Right atrium auricular region (tissue), 2 donors: ENCODE measurements around the gene MORN3. TPM values are rescaled to one million over a fixed set of nuclear protein-coding genes. Genes with fewer than 3 reads are reported as not detected.

ENCODE experiments used
- DNase-seq: peaks from one replicate; pipeline ENCODE4 v3.0.0-alpha.2; 2019; ENCODE audit warnings: low spot score
- H3K27ac ChIP-seq, 2 donors: fragments of 200-600 bp; sonication (generic); 1 replicate in 1 of 2; 2 replicates in 1 of 2; pipeline ENCODE4 v1.5.1; 2016 to 2019
- H3K27me3 ChIP-seq, 2 donors: fragments of 200-600 bp; sonication (generic); one replicate each; pipeline versions ENCODE4 v1.5.1 to v1.6.0; 2017 to 2019
- H3K36me3 ChIP-seq: fragments of 200-600 bp; sonication (generic); one replicate; pipeline ENCODE4 v1.5.1; 2016
- H3K4me1 ChIP-seq, 2 donors: fragments of 200-600 bp; sonication (generic); one replicate each; pipeline versions ENCODE4 v1.5.1 to v1.6.0; 2017 to 2019
- H3K4me3 ChIP-seq, 2 donors: fragments of 200-600 bp; sonication (generic); 1 replicate in 1 of 2; 2 replicates in 1 of 2; pipeline ENCODE4 v1.5.1; 2017 to 2019; ENCODE audit warnings: mild to moderate bottlenecking in 1 of 2, moderate library complexity in 1 of 2
- H3K9me3 ChIP-seq, 2 donors: fragments of 200-600 bp; sonication (generic); one replicate each; pipeline ENCODE4 v1.5.1; 2019
- total RNA-seq, 2 donors: library from RNA; depleted of rRNA; stranded (reverse); fragments of >200 nt; gene quantifications; one replicate each; pipeline ENCODE4 v1.1.0, GENCODE V29; 2016
- TF ChIP-seq, protein P1 (sequence below), 2 donors: fragments of 200-600 bp; sonication (generic); IDR thresholded peaks; one replicate each; pipeline ENCODE4 v1.5.1; 2019; ENCODE audit warnings: antibody characterized with exemption in 2 of 2

The MORN3 gene
- total RNA-seq, 2 donors from 2014 or later = 0.35 TPM; not detected in 1

DNA sequence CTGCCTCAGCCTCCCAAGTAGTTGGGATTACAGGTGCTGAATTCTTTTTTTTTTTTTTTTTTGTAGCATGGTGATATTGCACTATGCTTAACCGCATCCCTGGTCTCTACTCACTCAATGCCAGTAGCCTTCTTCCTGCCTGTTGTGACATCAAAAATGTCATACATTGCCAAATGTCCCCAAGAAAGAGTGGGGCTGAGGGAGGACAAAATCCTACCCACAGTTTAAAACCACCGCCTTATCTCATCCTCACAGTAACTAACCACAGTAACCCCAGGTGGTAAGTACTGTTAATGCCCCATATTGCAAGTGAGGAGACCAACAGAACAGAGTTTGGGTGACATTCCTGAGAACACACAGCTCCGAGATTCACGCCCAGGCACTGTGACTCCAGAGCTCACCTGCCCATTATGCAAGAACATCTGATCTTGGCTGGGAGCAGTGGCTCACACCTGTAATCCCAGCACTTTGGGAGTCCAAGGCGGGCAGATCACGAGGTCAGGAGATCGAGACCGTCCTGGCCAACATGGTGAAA, 19.6 kb downstream of the MORN3 start:
- Histone ChIP-seq H3K4me1 (no peaks in the 10 kb centered on the region), H3K36me3 (no peaks in the 10 kb centered on the region), H3K27ac (no peak overlapping the region), H3K27me3 (no peaks in the 10 kb centered on the region), H3K4me3 (no peak overlapping the region), H3K9me3 (no peaks in the 10 kb centered on the region)
- no peak for DNase-seq
- TF ChIP-seq, protein P1, sequence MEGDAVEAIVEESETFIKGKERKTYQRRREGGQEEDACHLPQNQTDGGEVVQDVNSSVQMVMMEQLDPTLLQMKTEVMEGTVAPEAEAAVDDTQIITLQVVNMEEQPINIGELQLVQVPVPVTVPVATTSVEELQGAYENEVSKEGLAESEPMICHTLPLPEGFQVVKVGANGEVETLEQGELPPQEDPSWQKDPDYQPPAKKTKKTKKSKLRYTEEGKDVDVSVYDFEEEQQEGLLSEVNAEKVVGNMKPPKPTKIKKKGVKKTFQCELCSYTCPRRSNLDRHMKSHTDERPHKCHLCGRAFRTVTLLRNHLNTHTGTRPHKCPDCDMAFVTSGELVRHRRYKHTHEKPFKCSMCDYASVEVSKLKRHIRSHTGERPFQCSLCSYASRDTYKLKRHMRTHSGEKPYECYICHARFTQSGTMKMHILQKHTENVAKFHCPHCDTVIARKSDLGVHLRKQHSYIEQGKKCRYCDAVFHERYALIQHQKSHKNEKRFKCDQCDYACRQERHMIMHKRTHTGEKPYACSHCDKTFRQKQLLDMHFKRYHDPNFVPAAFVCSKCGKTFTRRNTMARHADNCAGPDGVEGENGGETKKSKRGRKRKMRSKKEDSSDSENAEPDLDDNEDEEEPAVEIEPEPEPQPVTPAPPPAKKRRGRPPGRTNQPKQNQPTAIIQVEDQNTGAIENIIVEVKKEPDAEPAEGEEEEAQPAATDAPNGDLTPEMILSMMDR (IDR thresholded peaks at IDR 0.05) = no peak

DNA sequence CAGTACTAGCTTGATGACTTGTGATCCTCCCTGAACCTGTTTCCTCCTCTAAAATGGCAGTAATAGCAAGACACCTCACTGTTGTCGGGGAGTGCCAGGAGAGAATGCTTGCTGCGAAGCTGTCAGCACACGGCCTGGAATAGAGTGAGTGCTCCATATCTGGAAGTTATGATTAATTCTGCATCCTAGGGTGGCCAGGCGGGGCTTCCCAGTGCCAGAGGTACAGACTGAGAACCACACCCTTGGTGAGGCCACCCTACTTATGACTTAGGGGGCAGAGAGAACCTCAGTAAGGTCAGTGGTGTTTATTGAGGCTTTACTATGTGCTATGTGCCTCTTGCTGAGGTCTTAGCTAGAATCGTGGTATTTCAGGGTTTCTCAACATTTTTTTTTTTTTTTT, 20.1 kb downstream of the MORN3 start:
- Histone ChIP-seq H3K27me3 (no peaks in the 10 kb centered on the region), H3K9me3 (no peaks in the 10 kb centered on the region), H3K4me1 (no peaks in the 10 kb centered on the region), H3K36me3 (no peaks in the 10 kb centered on the region), H3K4me3 (no peak overlapping the region), H3K27ac (no peak overlapping the region)
- TF ChIP-seq, protein P1 (IDR thresholded peaks at IDR 0.05) = no peak
- no peak for DNase-seq

DNA sequence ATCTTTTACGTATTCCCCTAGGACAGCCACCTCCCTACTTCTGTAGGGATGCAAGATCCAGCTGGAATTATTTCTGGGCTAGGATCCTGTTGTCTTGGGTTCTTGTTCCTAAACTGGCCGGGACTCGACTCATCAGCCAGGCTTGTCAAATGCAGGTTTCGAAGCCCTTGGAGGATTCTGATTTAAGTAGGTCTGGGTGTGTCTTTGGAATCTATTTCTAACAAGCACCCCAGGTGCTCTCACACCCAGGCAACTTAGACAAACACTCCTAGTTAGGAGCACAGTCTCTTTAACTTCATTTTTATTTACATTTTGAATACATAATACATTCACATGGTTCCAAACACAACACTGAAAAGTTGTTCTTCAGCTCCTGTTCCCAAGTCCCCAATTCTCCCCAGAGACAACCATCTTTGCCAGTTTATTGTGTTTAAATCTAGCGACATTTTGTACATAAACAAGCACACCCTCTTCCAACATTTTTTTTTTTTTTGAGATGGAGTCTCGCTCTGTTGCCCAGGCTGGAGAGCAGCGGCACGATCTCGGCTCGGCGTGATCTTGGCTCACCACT, 20.9 kb downstream of the MORN3 start:
- Histone ChIP-seq H3K4me1 (no peaks in the 10 kb centered on the region), H3K27me3 (no peaks in the 10 kb centered on the region), H3K27ac (no peak overlapping the region), H3K9me3 (no peaks in the 10 kb centered on the region), H3K36me3 (no peaks in the 10 kb centered on the region), H3K4me3 (no peak overlapping the region)
- no peak for DNase-seq
- TF ChIP-seq, protein P1 (IDR thresholded peaks at IDR 0.05) = no peak

DNA sequence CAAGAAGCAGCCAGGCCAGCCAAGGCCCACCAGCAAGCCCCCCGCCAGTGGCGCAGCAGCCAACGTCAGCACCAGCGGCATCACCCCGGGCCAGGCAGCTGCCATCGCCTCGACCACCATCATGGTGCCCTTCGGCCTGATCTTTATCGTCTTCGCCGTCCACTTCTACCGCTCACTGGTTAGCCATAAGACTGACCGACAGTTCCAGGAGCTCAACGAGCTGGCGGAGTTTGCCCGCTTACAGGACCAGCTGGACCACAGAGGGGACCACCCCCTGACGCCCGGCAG, 28.2 kb downstream of the MORN3 start:
- Histone ChIP-seq H3K4me1 (no peaks in the 10 kb centered on the region), H3K36me3 (no peaks in the 10 kb centered on the region), H3K27ac (no peak overlapping the region), H3K27me3 (no peaks in the 10 kb centered on the region), H3K9me3 (no peaks in the 10 kb centered on the region), H3K4me3 (no peak overlapping the region)
- DNase-seq = no peak
- TF ChIP-seq, protein P1 (IDR thresholded peaks at IDR 0.05) = no peak

DNA sequence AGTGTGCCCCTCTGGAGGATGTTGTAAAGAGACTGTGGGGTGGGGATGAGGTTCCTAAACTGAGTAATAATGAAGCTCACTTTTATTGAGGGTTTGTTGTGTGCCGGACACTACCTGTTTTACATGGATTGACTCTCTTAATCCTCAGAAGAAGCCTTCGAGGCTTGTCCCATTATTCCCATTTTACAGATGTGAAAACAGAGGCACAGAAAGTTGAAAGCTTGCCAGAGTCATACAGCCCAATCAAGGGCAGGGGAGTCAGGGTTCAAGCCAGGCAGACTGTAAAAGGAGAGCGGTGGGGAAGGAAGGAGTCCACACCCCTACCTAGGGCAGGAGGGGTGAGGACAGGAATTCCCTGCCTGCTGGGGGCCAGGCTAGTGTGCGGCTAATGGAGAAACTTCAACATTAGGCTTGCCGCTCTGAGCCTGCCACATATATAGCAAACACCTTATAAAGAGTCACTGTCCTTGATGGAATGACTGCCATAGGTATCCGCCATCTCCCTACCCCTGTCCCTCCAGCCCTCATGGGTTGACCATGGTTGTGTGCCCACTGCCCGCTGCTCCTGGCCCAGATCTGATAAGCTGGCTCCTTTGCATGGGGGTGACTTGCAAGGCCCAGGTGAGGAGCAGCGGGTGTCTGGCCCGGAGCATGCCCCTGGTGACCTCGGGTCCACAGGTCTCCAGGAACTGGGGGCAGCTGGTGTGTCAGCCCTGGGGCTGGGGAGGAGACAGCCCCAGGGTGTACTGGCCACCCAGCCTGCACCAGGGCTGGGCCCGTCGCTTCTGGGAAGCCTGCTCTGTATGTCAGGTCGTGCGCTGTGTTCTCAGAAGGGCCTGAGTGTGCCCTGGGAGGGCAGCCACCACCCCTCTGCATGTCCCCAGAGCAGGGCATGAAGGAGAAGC, 30.9 kb downstream of the MORN3 start:
- no peak for DNase-seq
- TF ChIP-seq, protein P1 (IDR thresholded peaks at IDR 0.05) = no peak
- H3K27me3 ChIP-seq = no peaks in the 10 kb centered on the region
- no peak overlapping the region for H3K4me3 ChIP-seq
- no peak overlapping the region for H3K27ac ChIP-seq
- H3K36me3 ChIP-seq = no peaks in the 10 kb centered on the region
- no peaks in the 10 kb centered on the region for H3K4me1 ChIP-seq
- H3K9me3 ChIP-seq = no peaks in the 10 kb centered on the region
